Kidney (tissue), 14 donors: ENCODE measurements around the gene TBCE. TPM values are rescaled to one million over a fixed set of nuclear protein-coding genes. Genes with fewer than 3 reads are reported as not detected.

Experiments used
- DNase-seq, 5 donors: peaks; one replicate each; pipeline ENCODE4 v3.0.0-alpha.2; 2013 to 2020
- FAIRE-seq: peaks from 2 replicates; lab custom pipeline; 2012; peaks lifted over from hg19 to GRCh38; lab: Jason Lieb, UNC
- H3K27ac ChIP-seq, 2 donors: one replicate each; pipeline ENCODE4 v1.7.0; 2013; ENCODE audit warnings: low read depth in 2 of 2, low read length in 2 of 2, inconsistent platforms in 1 of 2
- H3K27me3 ChIP-seq: one replicate; pipeline ENCODE4 v1.7.1; 2013; ENCODE audit warnings: low read length, inconsistent platforms; ENCODE audit not compliant: control insufficient read depth, insufficient read depth
- H3K36me3 ChIP-seq, 3 donors: one replicate each; pipeline versions ENCODE4 v1.7.0 to v1.7.1; 2013; ENCODE audit warnings: low read length in 3 of 3, control low read depth in 1 of 3, inconsistent platforms in 1 of 3; ENCODE audit not compliant: insufficient read depth in 3 of 3, control insufficient read depth in 2 of 3
- H3K4me1 ChIP-seq, 3 donors: one replicate each; pipeline versions ENCODE4 v1.7.0 to v1.7.1; 2013; ENCODE audit warnings: low read length in 3 of 3, inconsistent platforms in 1 of 3, low read depth in 1 of 3; ENCODE audit not compliant: control insufficient read depth in 2 of 3, insufficient read depth in 2 of 3
- H3K4me3 ChIP-seq, 3 donors: one replicate each; pipeline versions ENCODE4 v1.7.0 to v1.8.1; 2013; ENCODE audit warnings: low read length in 3 of 3, control low read depth in 1 of 3, inconsistent platforms in 1 of 3
- H3K9ac ChIP-seq, 3 donors: one replicate each; pipeline versions ENCODE4 v1.7.0 to v1.7.1; 2013; ENCODE audit warnings: low read length in 3 of 3, control low read depth in 1 of 3, inconsistent platforms in 1 of 3
- H3K9me3 ChIP-seq, 3 donors: one replicate each; pipeline versions ENCODE4 v1.7.0 to v1.7.1; 2013; ENCODE audit warnings: low read length in 3 of 3, control low read depth in 1 of 3, inconsistent platforms in 1 of 3; ENCODE audit not compliant: control insufficient read depth in 2 of 3, insufficient read depth in 1 of 3
- CTCF ChIP-seq: IDR thresholded peaks from 3 replicates; pipeline ENCODE4 v1.5.1; 2012; ENCODE audit warnings: mild to moderate bottlenecking, moderate library complexity, borderline replicate concordance; ENCODE audit not compliant: insufficient read depth; ENCODE audit errors: extremely low read depth
- intact Hi-C: fragments of 100-400 bp; cut with DNase I; formaldehyde crosslinking; loops from one replicate; pipeline ENCODE4 v1.11.1; 2022
- polyA plus RNA-seq: library from polyadenylated mRNA; stranded (reverse); fragments of 350-450 nt; fragmentation: Illumina TruSeq; extraction: RNeasy Lipid Tissue Mini Kit (QIAGEN cat#74804); gene quantifications from one replicate; pipeline ENCODE4 v1.2.3, GENCODE V29; 2014; ENCODE audit warnings: low read depth, low replicate concordance; ENCODE audit not compliant: insufficient read depth
- total RNA-seq: library from RNA; stranded (reverse); fragmentation: NEBNext Ultra II Directional; extraction: Animal tissue kit (Norgen Biotek cat#: 25700); gene quantifications from one replicate; pipeline ENCODE4 v1.2.1, GENCODE V29; 2021
- donor health status: control.
- donor health status: control.
- donor health status: control.
- donor health status: control.
- donor health status: control.
- donor health status: DM: yes; HTN: yes; CAD: no.
- donor health status: Normal renal cell carcinoma (clear cell type).

Gene TBCE
- total and polyA plus RNA-seq, 2 donors from 2014 or later = 15.1 to 22.6 TPM

GRCh38 chr1:235494531-235494930, 127.3 kb downstream of the TBCE start:
- no peak overlapping the region for H3K9ac ChIP-seq
- no peak for TF ChIP-seq CTCF
- no peaks in the 10 kb centered on the region for H3K4me1 ChIP-seq
- FAIRE-seq (no peak), DNase-seq (no peak)
- H3K36me3 ChIP-seq = peaks cover 0 to 18% (median 3%) of the 10 kb centered on the region in 3 donors
- intact Hi-C loops = no loop called here
- no peaks in the 10 kb centered on the region for H3K9me3 ChIP-seq
- no peak overlapping the region for H3K4me3 ChIP-seq
- no peak overlapping the region for H3K27ac ChIP-seq
- no peaks in the 10 kb centered on the region for H3K27me3 ChIP-seq

DNA sequence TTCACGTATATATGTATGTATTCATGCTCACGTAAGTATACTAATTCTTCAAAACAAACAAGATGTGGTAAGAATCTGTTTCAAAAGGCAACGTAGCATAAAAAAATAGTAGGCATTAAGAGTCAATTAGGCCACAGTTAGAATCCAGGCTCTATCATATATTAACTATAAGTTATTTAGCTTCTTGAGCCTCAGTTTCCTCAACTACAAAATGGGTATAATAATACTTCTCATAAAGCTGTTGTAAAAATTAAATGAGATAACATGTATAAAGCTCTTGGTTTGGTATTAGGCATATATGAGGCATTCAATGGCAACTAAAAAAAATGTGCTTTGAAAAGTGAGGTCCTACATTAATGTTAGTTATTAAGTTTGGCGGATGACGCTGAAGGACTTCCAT, 127.8 kb downstream of the TBCE start:
- intact Hi-C loops = no loop called here
- FAIRE-seq (no peak), DNase-seq (no peak)
- no peak for TF ChIP-seq CTCF
- H3K9me3 ChIP-seq = no peaks in the 10 kb centered on the region
- no peak overlapping the region for H3K4me3 ChIP-seq
- no peak overlapping the region for H3K9ac ChIP-seq
- H3K27me3 ChIP-seq = no peaks in the 10 kb centered on the region
- no peak overlapping the region for H3K27ac ChIP-seq
- no peaks in the 10 kb centered on the region for H3K4me1 ChIP-seq
- H3K36me3 ChIP-seq = peaks cover 0 to 18% (median 3%) of the 10 kb centered on the region in 3 donors

GRCh38 chr1:235495551-235495950, 128.3 kb downstream of the TBCE start:
- H3K36me3 ChIP-seq = peaks cover 0 to 18% (median 3%) of the 10 kb centered on the region in 3 donors
- no peak overlapping the region for H3K9ac ChIP-seq
- no peak overlapping the region for H3K27ac ChIP-seq
- FAIRE-seq = no peak
- H3K27me3 ChIP-seq = no peaks in the 10 kb centered on the region
- H3K4me1 ChIP-seq = no peaks in the 10 kb centered on the region
- H3K9me3 ChIP-seq = no peaks in the 10 kb centered on the region
- H3K4me3 ChIP-seq = no peak overlapping the region
- no peak for TF ChIP-seq CTCF
- DNase-seq = no peak
- intact Hi-C loops = no loop called here

DNA sequence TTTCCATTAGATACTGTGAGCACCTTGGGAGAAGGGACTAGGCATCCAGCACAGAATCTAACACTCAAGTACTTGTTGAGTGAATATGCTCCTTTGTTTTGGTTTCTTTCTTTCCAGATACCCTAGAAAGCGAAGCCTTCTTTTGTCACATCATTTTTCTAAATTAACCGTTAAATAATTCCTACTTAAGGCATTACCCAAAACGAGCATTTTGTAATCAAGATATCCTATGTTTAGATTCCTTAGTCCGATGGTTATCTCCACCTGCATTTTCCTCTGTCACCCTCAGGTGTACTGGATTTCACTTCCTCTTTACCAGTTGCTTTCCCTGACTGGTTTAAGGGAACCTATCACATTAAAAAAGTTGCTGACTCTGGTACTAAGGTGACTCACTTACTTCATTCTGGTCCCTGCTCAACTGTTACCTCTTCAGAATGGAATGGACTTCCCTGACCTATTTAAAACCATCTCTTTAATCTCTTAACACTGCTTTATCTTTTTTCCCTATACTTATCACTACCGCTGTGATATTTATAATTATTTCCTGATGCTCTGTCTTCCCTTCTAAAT, 133.8 kb downstream of the TBCE start:
- Histone ChIP-seq H3K27ac (no peak overlapping the region), H3K36me3 (no peaks in the 10 kb centered on the region), H3K4me1 (peaks cover 0 to 2% (median 0%) of the 10 kb centered on the region in 3 donors), H3K9ac (no peak overlapping the region), H3K4me3 (no peak overlapping the region), H3K9me3 (no peaks in the 10 kb centered on the region), H3K27me3 (no peaks in the 10 kb centered on the region)
- intact Hi-C loops = no loop called here
- TF ChIP-seq CTCF = no peak
- DNase-seq (no peak), FAIRE-seq (no peak)
